SK-N-SH (cell line): ENCODE measurements around the gene VCP. TPM values are rescaled to one million over a fixed set of nuclear protein-coding genes. Genes with fewer than 3 reads are reported as not detected.

Experiments used
- CTCF ChIA-PET: fragments of 300-600, 350-600 bp; formaldehyde crosslinking; extraction: SDS; loops from one replicate; lab custom pipeline; 2021; lab: Yijun Ruan, JAX
- POLR2A ChIA-PET: fragments of 350-600 bp; sonication (Branson Sonifier 250); formaldehyde crosslinking; extraction: SDS; loops from one replicate; lab custom pipeline; 2020; ENCODE audit warnings: antibody characterized with exemption, inconsistent platforms; lab: Yijun Ruan, JAX
- DNase-seq: peaks from one replicate; pipeline ENCODE4 v3.0.0; 2012
- H2AFZ ChIP-seq: fragments of 200-600 bp; sonication (generic); 2 replicates; pipeline ENCODE4 v1.8.1; 2016; ENCODE audit warnings: antibody characterized with exemption, mild to moderate bottlenecking, low read depth
- H3F3A ChIP-seq: fragments of 200-600 bp; sonication (generic); replicated peaks from 2 replicates; pipeline ENCODE3; 2016; ENCODE audit warnings: antibody characterized with exemption, mild to moderate bottlenecking; ENCODE audit not compliant: insufficient read depth
- H3K27ac ChIP-seq, 2 experiments: fragments of 200-500 bp in 1 of 2; fragments of 200-600 bp in 1 of 2; sonication (Bioruptor generic) in 1 of 2; sonication (generic), shearing (Covaris generic) in 1 of 2; 2 replicates each; pipeline versions ENCODE4 v1.5.1 to v1.6.1; 2014 to 2016; ENCODE audit warnings: low read depth in 2 of 2, inconsistent platforms in 1 of 2, low read length in 1 of 2, mild to moderate bottlenecking in 1 of 2, mixed read lengths in 1 of 2
- H3K27me3 ChIP-seq: fragments of 200-600 bp; sonication (generic), shearing (Covaris generic); 2 replicates; pipeline ENCODE4 v1.6.1; 2016; ENCODE audit warnings: mixed run types; ENCODE audit not compliant: insufficient read depth
- H3K36me3 ChIP-seq, 2 experiments: fragments of 200-500 bp in 1 of 2; fragments of 200-600 bp in 1 of 2; sonication (Bioruptor generic) in 1 of 2; sonication (generic) in 1 of 2; replicated peaks in 1 of 2; 2 replicates each; pipeline versions ENCODE3 to v1.5.1; 2014 to 2016; ENCODE audit warnings: low read length in 1 of 2, mild to moderate bottlenecking in 1 of 2; ENCODE audit not compliant: insufficient read depth in 2 of 2, control insufficient read depth in 1 of 2
- H3K4me1 ChIP-seq, 2 experiments: fragments of 200-500 bp in 1 of 2; fragments of 200-600 bp in 1 of 2; sonication (Bioruptor generic) in 1 of 2; sonication (generic), shearing (Covaris generic) in 1 of 2; 2 replicates each; pipeline versions ENCODE4 v1.5.1 to v1.6.1; 2014 to 2016; ENCODE audit warnings: low read depth in 1 of 2, low read length in 1 of 2, mixed run types in 1 of 2; ENCODE audit not compliant: insufficient read depth in 2 of 2, control insufficient read depth in 1 of 2
- H3K4me2 ChIP-seq: fragments of 200-600 bp; sonication (generic), shearing (Covaris generic); 2 replicates; pipeline ENCODE4 v1.6.1; 2017; ENCODE audit warnings: mixed run types
- H3K4me3 ChIP-seq, 2 experiments: fragments of 200-500 bp in 1 of 2; fragments of 200-600 bp in 1 of 2; sonication (Bioruptor generic) in 1 of 2; sonication (generic), shearing (Covaris generic) in 1 of 2; 2 replicates each; pipeline versions ENCODE4 v1.5.1 to v1.8.1; 2014 to 2016; ENCODE audit warnings: low read depth in 2 of 2, inconsistent platforms in 1 of 2, low read length in 1 of 2, mild to moderate bottlenecking in 1 of 2, mixed read lengths in 1 of 2, moderate library complexity in 1 of 2
- H3K79me2 ChIP-seq: fragments of 200-600 bp; sonication (generic); 2 replicates; pipeline ENCODE4 v1.8.1; 2017; ENCODE audit warnings: mild to moderate bottlenecking; ENCODE audit not compliant: insufficient read depth
- H3K9ac ChIP-seq: fragments of 200-600 bp; sonication (generic); 2 replicates; pipeline ENCODE4 v1.6.1; 2017; ENCODE audit warnings: mixed run types
- H3K9me2 ChIP-seq: fragments of 200-600 bp; sonication (generic); 2 replicates; pipeline ENCODE4 v1.6.1; 2017; ENCODE audit warnings: mixed run types
- H3K9me3 ChIP-seq: fragments of 200-600 bp; sonication (generic); 2 replicates; pipeline ENCODE4 v1.6.1; 2017; ENCODE audit warnings: mixed run types, mild to moderate bottlenecking, moderate library complexity
- H4K20me1 ChIP-seq: fragments of 200-600 bp; sonication (generic); 2 replicates; pipeline ENCODE4 v1.6.1; 2017; ENCODE audit warnings: mild to moderate bottlenecking, mixed run types; ENCODE audit not compliant: insufficient read depth
- ELF1 ChIP-seq: IDR thresholded peaks from 2 replicates; pipeline ENCODE4 v1.4.0; 2012
- EP300 ChIP-seq, 2 experiments: IDR thresholded peaks; 2 replicates each; pipeline versions ENCODE4 v1.4.0 to v1.6.1; 2012; ENCODE audit warnings: borderline replicate concordance in 1 of 2, low read depth in 1 of 2, low read length in 1 of 2
- EZH2phosphoT487 ChIP-seq: fragments of 200-600 bp; sonication (generic); IDR thresholded peaks from 2 replicates; pipeline ENCODE4 v1.6.1; 2017; ENCODE audit warnings: low read depth, mixed run types, mild to moderate bottlenecking, antibody characterized with exemption, moderate library complexity, borderline replicate concordance
- FOSL2 ChIP-seq: IDR thresholded peaks from 2 replicates; pipeline ENCODE4 v1.4.0; 2012; ENCODE audit warnings: low read depth, mild to moderate bottlenecking, moderate library complexity, borderline replicate concordance
- FOXM1 ChIP-seq: IDR thresholded peaks from 2 replicates; pipeline ENCODE4 v1.4.0; 2012; ENCODE audit warnings: low read depth, mild to moderate bottlenecking
- GATA2 ChIP-seq: sonication (generic); formaldehyde crosslinking; IDR thresholded peaks from 2 replicates; pipeline ENCODE4 v1.5.0; 2020; ENCODE audit warnings: mild to moderate bottlenecking, missing genetic modification reagents
- MEF2A ChIP-seq: IDR thresholded peaks from 2 replicates; pipeline ENCODE4 v1.4.0; 2012; ENCODE audit warnings: low read depth, borderline replicate concordance
- MXI1 ChIP-seq: IDR thresholded peaks from 2 replicates; pipeline ENCODE4 v1.6.1; 2012; ENCODE audit warnings: mild to moderate bottlenecking, low read depth, low read length, improper control_type of control experiment
- NFIC ChIP-seq: IDR thresholded peaks from 2 replicates; pipeline ENCODE4 v1.4.0; 2012; ENCODE audit warnings: borderline replicate concordance
- NRF1 ChIP-seq: IDR thresholded peaks from 2 replicates; pipeline ENCODE4 v1.6.1; 2012; ENCODE audit warnings: low read depth, mild to moderate bottlenecking, low read length
- POLR2AphosphoS5 ChIP-seq: IDR thresholded peaks from 2 replicates; pipeline ENCODE4 v1.6.1; 2012; ENCODE audit warnings: low read depth, low read length
- RAD21 ChIP-seq: IDR thresholded peaks from 2 replicates; pipeline ENCODE4 v1.6.1; 2012; ENCODE audit warnings: mild to moderate bottlenecking, low read length
- RCOR1 ChIP-seq: fragments of 150-350 bp; IDR thresholded peaks from 2 replicates; pipeline ENCODE4 v1.6.1; 2017; ENCODE audit warnings: antibody characterized with exemption, low read length
- RXRA ChIP-seq: IDR thresholded peaks from 2 replicates; pipeline ENCODE4 v1.4.0; 2012; ENCODE audit warnings: low read depth, mild to moderate bottlenecking, borderline replicate concordance
- TAF1 ChIP-seq: IDR thresholded peaks from 2 replicates; pipeline ENCODE4 v1.6.1; 2012; ENCODE audit warnings: low read depth, mild to moderate bottlenecking, low read length, moderate library complexity, borderline replicate concordance
- YY1 ChIP-seq: IDR thresholded peaks from 2 replicates; pipeline ENCODE4 v1.4.0; 2012; ENCODE audit warnings: low read depth, mild to moderate bottlenecking
- WGBS: methylation state at CpG from one replicate; pipeline ENCODE4 v1.1.6; 2017; ENCODE audit warnings: low lambda C conversion rate; 5-methylcytosine and 5-hydroxymethylcytosine counted together
- polyA plus RNA-seq, 3 experiments: library from polyadenylated mRNA; depleted of rRNA; stranded (reverse); fragments of >200 nt; gene quantifications; 2 replicates each; pipeline ENCODE4 v1.2.3, GENCODE V29; 2012
- TF ChIP-seq, protein P1 (sequence below): IDR thresholded peaks from 2 replicates; pipeline ENCODE4 v1.4.0; 2012; ENCODE audit warnings: low read depth, borderline replicate concordance
- TF ChIP-seq, protein P2 (sequence below): fragments of 200-600 bp; sonication (generic); IDR thresholded peaks from 2 replicates; pipeline ENCODE4 v1.6.1; 2017; ENCODE audit warnings: antibody characterized with exemption, mild to moderate bottlenecking, moderate library complexity
- TF ChIP-seq, protein P3 (sequence below): fragments of 150-350 bp; IDR thresholded peaks from 2 replicates; pipeline ENCODE4 v1.6.1; 2016; ENCODE audit warnings: mild to moderate bottlenecking, low read depth, low read length
- TF ChIP-seq, protein P4 (sequence below): IDR thresholded peaks from 2 replicates; pipeline ENCODE4 v1.4.0; 2012; ENCODE audit warnings: low read depth

Gene VCP
- polyA plus RNA-seq, 1 of the 3 experiments (the other 2 are of a cell fraction), result 238 TPM

DNA sequence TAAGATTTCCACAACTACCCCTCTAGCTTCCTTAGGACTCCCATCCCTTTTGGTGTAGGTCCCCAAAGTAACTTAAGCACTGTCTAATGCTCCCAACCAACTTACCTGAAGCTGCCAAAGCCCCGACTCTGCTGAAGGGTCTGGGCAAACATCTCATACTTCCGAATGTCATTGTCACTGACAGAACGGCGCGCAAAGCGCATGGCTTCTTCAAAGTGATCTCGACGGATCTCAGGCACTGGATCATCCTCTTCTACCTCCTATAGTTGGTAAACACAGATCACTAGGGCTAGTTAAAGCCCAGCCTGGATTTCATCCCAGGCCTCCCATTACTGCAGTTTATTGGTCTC, 15.2 kb downstream of the VCP start:
- Histone ChIP-seq H3K27me3 (no peaks in the 10 kb centered on the region), H2AFZ (no peak overlapping the region), H3K9ac (no peak overlapping the region), H3K9me2 (no peaks in the 10 kb centered on the region), H3K36me3 (peaks cover 75 to 96% of the 10 kb centered on the region in 2 experiments), H3K27ac (no peak overlapping the region), H3K4me3 (no peak overlapping the region), H3K4me1 (no peaks in the 10 kb centered on the region), H3K9me3 (no peaks in the 10 kb centered on the region), H4K20me1 (peaks cover 12% of the 10 kb centered on the region; the same call in 1 of the 2 replicates), H3K4me2 (no peak overlapping the region), H3K79me2 (peaks cover 16% of the 10 kb centered on the region; the same call in 1 of the 2 replicates), H3F3A (peaks cover 47% of the 10 kb centered on the region)
- DNase-seq, result no peak
- TF ChIP-seq TAF1 (no peak), NFIC (no peak), GATA2 (CRISPR knock-in tag) (no peak), POLR2AphosphoS5 (no peak), RCOR1 (no peak), RAD21 (no peak), RXRA (no peak), FOXM1 (no peak), MXI1 (no peak), EZH2phosphoT487 (no peak), NRF1 (no peak), EP300 (IDR thresholded peaks at IDR 0.05; ENCODE audit: borderline replicate concordance in 1 of 2, low read depth in 1 of 2, low read length in 1 of 2) (no peak), YY1 (no peak), MEF2A (no peak), FOSL2 (no peak), ELF1 (no peak)
- TF ChIP-seq, protein P1, sequence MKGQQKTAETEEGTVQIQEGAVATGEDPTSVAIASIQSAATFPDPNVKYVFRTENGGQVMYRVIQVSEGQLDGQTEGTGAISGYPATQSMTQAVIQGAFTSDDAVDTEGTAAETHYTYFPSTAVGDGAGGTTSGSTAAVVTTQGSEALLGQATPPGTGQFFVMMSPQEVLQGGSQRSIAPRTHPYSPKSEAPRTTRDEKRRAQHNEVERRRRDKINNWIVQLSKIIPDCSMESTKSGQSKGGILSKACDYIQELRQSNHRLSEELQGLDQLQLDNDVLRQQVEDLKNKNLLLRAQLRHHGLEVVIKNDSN, result no peak
- TF ChIP-seq, protein P2, sequence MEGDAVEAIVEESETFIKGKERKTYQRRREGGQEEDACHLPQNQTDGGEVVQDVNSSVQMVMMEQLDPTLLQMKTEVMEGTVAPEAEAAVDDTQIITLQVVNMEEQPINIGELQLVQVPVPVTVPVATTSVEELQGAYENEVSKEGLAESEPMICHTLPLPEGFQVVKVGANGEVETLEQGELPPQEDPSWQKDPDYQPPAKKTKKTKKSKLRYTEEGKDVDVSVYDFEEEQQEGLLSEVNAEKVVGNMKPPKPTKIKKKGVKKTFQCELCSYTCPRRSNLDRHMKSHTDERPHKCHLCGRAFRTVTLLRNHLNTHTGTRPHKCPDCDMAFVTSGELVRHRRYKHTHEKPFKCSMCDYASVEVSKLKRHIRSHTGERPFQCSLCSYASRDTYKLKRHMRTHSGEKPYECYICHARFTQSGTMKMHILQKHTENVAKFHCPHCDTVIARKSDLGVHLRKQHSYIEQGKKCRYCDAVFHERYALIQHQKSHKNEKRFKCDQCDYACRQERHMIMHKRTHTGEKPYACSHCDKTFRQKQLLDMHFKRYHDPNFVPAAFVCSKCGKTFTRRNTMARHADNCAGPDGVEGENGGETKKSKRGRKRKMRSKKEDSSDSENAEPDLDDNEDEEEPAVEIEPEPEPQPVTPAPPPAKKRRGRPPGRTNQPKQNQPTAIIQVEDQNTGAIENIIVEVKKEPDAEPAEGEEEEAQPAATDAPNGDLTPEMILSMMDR, result no peak
- TF ChIP-seq, protein P3, sequence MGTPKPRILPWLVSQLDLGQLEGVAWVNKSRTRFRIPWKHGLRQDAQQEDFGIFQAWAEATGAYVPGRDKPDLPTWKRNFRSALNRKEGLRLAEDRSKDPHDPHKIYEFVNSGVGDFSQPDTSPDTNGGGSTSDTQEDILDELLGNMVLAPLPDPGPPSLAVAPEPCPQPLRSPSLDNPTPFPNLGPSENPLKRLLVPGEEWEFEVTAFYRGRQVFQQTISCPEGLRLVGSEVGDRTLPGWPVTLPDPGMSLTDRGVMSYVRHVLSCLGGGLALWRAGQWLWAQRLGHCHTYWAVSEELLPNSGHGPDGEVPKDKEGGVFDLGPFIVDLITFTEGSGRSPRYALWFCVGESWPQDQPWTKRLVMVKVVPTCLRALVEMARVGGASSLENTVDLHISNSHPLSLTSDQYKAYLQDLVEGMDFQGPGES, result no peak
- TF ChIP-seq, protein P4, sequence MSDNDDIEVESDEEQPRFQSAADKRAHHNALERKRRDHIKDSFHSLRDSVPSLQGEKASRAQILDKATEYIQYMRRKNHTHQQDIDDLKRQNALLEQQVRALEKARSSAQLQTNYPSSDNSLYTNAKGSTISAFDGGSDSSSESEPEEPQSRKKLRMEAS, result no peak
- POLR2A ChIA-PET, result no interaction called here
- CTCF ChIA-PET, result interaction anchor here (1.0 to 3.6 kb wide), 3 partner anchors 8 to 158 kb away, joined by 3 to 14 read pairs (median 3); partner anchors contain the start of gene FANCG
- WGBS, result 97% methylated on average over 8 of the region's 8 CpGs
